Esophagus muscularis mucosa (tissue), 4 donors: ENCODE results near the gene SLC35E1. TPM values are rescaled to one million over a fixed set of nuclear protein-coding genes. Genes with fewer than 3 reads are reported as not detected.

Experiments used
- DNase-seq: peaks from one replicate; pipeline ENCODE4 v3.0.0-alpha.2; 2017; ENCODE audit errors: extremely low spot score
- H3K27ac ChIP-seq, 4 donors: fragments of 200-600 bp; sonication (generic); replicated peaks in 1 of 4; 1 replicate in 3 of 4; 2 replicates in 1 of 4; pipeline ENCODE4 v1.5.1; 2016 to 2019; ENCODE audit warnings: mild to moderate bottlenecking in 1 of 4
- H3K27me3 ChIP-seq, 4 donors: fragments of 200-600 bp; sonication (generic); one replicate each; pipeline versions ENCODE4 v1.5.1 to v1.6.0; 2016 to 2019
- H3K36me3 ChIP-seq, 4 donors: fragments of 200-600 bp; sonication (generic); one replicate each; pipeline ENCODE4 v1.5.1; 2016 to 2019
- H3K4me1 ChIP-seq, 4 donors: fragments of 200-600 bp; sonication (generic); one replicate each; pipeline ENCODE4 v1.5.1; 2016 to 2019
- H3K4me3 ChIP-seq, 4 donors: fragments of 200-600 bp; sonication (generic); 1 replicate in 2 of 4; 2 replicates in 2 of 4; pipeline ENCODE4 v1.5.1; 2016 to 2019; ENCODE audit warnings: mild to moderate bottlenecking in 4 of 4, moderate library complexity in 1 of 4
- H3K9me3 ChIP-seq, 4 donors: fragments of 200-600 bp; sonication (generic); 1 replicate in 3 of 4; 2 replicates in 1 of 4; pipeline ENCODE4 v1.5.1; 2016 to 2019
- CTCF ChIP-seq, 3 experiments: fragments of 200-600 bp in 2 of 3; fragments of 450-650 bp in 1 of 3; sonication (generic) in 2 of 3; IDR thresholded peaks; one replicate each; pipeline ENCODE4 v1.5.1; 2017 to 2019; ENCODE audit warnings: antibody characterized with exemption in 3 of 3, mild to moderate bottlenecking in 2 of 3, moderate library complexity in 1 of 3
- EP300 ChIP-seq: sonication (generic); formaldehyde crosslinking; IDR thresholded peaks from one replicate; pipeline ENCODE4 v1.6.1; 2017; ENCODE audit warnings: antibody characterized with exemption
- POLR2A ChIP-seq: fragments of 450-650 bp; IDR thresholded peaks from one replicate; pipeline ENCODE4 v1.6.1; 2017; ENCODE audit warnings: antibody characterized with exemption, moderate library complexity, mild to moderate bottlenecking, low read depth
- POLR2AphosphoS5 ChIP-seq, 2 donors: sonication (generic); formaldehyde crosslinking; IDR thresholded peaks; one replicate each; pipeline ENCODE4 v1.6.1; 2017; ENCODE audit warnings: antibody characterized with exemption in 2 of 2
- WGBS: methylation state at CpG from one replicate; pipeline ENCODE4 v1.1.5; 2018; 5-methylcytosine and 5-hydroxymethylcytosine counted together
- intact Hi-C: fragments of 100-400 bp; cut with DNase I; formaldehyde crosslinking; loops from one replicate; pipeline ENCODE4 v1.15.1; 2023
- total RNA-seq, 4 donors: library from RNA; depleted of rRNA; stranded (reverse); fragments of >200 nt; gene quantifications; one replicate each; pipeline versions ENCODE4 v1.1.0 to v1.2.1, GENCODE V29; 2016

Gene SLC35E1
- total RNA-seq, 4 donors from 2014 or later: 22.8 to 39.7 (median 34.0) TPM

- no peaks in the 10 kb centered on the region for H3K27me3 ChIP-seq
- TF ChIP-seq POLR2A: no peak
- TF ChIP-seq CTCF (IDR thresholded peaks at IDR 0.05): no peak
- no peak for TF ChIP-seq EP300
- TF ChIP-seq POLR2AphosphoS5 (IDR thresholded peaks at IDR 0.05): no peak
Observed at GRCh38 chr19:16596399-16596798, 24.2 kb upstream of the SLC35E1 start.

DNA sequence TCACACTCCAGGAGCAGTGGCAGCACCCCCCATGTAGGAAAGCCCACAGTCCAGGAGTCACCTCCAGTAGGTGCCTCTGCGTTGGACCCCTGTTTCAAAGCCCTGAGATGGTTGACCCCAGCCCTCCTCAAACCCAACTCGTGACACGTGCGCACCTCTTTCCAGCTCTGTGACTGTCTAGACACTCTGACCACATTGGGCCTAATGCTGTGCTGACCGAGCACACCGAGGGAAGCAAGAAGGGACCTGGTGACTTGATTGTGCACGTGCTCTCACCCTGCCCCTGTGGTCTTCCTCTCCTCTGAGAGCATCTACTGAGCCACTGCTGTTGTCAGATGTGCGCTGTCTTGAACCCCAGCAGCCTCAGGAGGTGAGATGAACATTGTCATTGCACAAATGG, 22.9 kb upstream of the SLC35E1 start:
- H3K36me3 ChIP-seq: no peaks in the 10 kb centered on the region
- no peak overlapping the region for H3K27ac ChIP-seq
- no peak for TF ChIP-seq POLR2A
- no peak for TF ChIP-seq CTCF (IDR thresholded peaks at IDR 0.05)
- no peak for TF ChIP-seq EP300
- no peak for TF ChIP-seq POLR2AphosphoS5 (IDR thresholded peaks at IDR 0.05)
- H3K4me1 ChIP-seq: peaks cover 61 to 92% (median 69%) of the 10 kb centered on the region in 4 donors
- H3K27me3 ChIP-seq: no peaks in the 10 kb centered on the region
- H3K4me3 ChIP-seq: no peak overlapping the region
- no peak for DNase-seq
- 88% methylated on average over 8 of the region's 8 CpGs for WGBS
- intact Hi-C loops: no loop called here
- H3K9me3 ChIP-seq: no peaks in the 10 kb centered on the region

More at GRCh38 chr19:16596399-16596798, 24.2 kb upstream of the SLC35E1 start:
- Histone ChIP-seq H3K4me1 (peaks cover 60 to 94% (median 69%) of the 10 kb centered on the region in 4 donors), H3K27ac (no peak overlapping the region), H3K4me3 (no peak overlapping the region), H3K36me3 (no peaks in the 10 kb centered on the region), H3K9me3 (no peaks in the 10 kb centered on the region)
- intact Hi-C loops: no loop called here
- no peak for DNase-seq
- WGBS: 91% methylated on average over 8 of the region's 9 CpGs

DNA sequence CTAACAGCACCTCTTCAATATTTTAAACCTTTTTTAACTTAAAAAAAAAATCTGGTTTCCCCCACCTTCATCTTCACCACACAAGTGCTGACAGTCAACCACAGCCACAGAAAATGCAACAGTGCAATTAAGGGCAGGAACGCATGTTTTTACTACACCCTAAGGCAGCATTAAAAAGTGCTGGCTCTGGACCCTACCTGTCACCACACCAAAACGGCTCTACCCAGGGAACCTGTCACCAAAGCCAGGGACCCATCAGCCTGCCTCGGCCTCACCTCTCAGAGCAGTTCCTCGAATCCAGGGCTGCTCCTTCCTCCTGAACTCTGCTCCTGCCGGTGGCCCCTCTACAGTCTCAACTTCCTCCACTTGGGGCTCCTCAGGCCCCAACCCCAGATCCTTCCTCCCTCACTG, 22.5 kb upstream of the SLC35E1 start:
- Histone ChIP-seq H3K4me3 (no peak overlapping the region), H3K27me3 (no peaks in the 10 kb centered on the region), H3K9me3 (no peaks in the 10 kb centered on the region), H3K4me1 (peaks cover 61 to 92% (median 69%) of the 10 kb centered on the region in 4 donors), H3K36me3 (no peaks in the 10 kb centered on the region), H3K27ac (no peak overlapping the region)
- no peak for DNase-seq
- 90% methylated on average over 5 of the region's 5 CpGs for WGBS
- TF ChIP-seq EP300 (no peak), POLR2AphosphoS5 (IDR thresholded peaks at IDR 0.05) (no peak), POLR2A (no peak), CTCF (IDR thresholded peaks at IDR 0.05) (no peak)
- intact Hi-C loops: no loop called here

DNA sequence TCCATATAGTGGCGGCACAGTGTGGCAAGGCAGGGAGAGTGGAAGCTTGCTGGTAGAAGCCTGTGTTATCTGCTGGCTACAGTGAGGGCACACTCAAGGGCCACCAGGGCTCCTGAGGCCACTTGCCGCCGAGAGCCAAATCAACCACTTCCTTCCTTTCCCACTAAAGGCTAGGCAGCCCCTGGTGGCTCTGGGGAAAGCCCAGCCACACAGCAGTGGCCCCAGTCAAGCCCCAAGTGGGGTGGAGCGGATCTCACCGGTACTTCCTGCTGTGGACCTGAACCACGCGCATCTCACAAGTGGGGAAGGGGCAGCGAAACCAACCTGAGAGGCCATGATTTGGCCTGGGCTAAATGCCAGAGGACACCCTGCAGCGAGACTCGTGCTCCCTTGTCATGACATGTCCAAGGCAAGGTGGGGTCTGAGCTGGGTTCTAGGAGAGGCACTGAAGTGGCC, 21.9 kb upstream of the SLC35E1 start:
- H3K27me3 ChIP-seq: no peaks in the 10 kb centered on the region
- DNase-seq: no peak
- TF ChIP-seq CTCF (IDR thresholded peaks at IDR 0.05) (no peak), POLR2AphosphoS5 (IDR thresholded peaks at IDR 0.05) (no peak), EP300 (no peak), POLR2A (no peak)
- no peak overlapping the region for H3K4me3 ChIP-seq
- no peak overlapping the region for H3K27ac ChIP-seq
- H3K4me1 ChIP-seq: peaks cover 61 to 92% (median 68%) of the 10 kb centered on the region in 4 donors
- H3K36me3 ChIP-seq: no peaks in the 10 kb centered on the region
- 67% methylated on average over 9 of the region's 10 CpGs for WGBS
- intact Hi-C loops: no loop called here
- H3K9me3 ChIP-seq: no peaks in the 10 kb centered on the region

DNA sequence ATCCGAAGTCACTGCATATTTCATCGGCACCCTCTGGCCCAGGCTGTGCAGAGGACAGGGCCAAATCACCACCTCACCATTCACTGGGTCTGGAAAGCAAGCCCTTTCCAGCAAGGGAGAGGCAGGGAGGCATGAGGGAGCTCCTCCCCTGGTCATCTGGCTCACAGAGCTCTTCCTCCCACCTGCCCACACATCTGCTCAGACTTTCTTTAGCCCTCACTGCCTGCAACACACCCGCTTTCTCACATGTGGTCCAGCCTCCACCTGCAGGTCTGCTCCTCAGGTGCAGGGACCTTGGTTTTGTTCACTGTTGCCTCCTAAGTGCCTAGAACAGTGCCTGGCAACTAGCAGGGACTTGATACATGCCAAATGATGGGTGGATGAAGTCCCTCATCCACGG, 21.0 kb upstream of the SLC35E1 start:
- 97% methylated on average over 4 of the region's 4 CpGs for WGBS
- DNase-seq: no peak
- Histone ChIP-seq H3K4me3 (no peak overlapping the region), H3K27ac (no peak overlapping the region), H3K4me1 (peaks cover 61 to 92% (median 69%) of the 10 kb centered on the region in 4 donors), H3K36me3 (no peaks in the 10 kb centered on the region), H3K27me3 (no peaks in the 10 kb centered on the region), H3K9me3 (no peaks in the 10 kb centered on the region)
- intact Hi-C loops: no loop called here
- no peak for TF ChIP-seq CTCF (IDR thresholded peaks at IDR 0.05)
- no peak for TF ChIP-seq POLR2AphosphoS5 (IDR thresholded peaks at IDR 0.05)
- TF ChIP-seq EP300: no peak
- no peak for TF ChIP-seq POLR2A
